GM23338 (cell line): ENCODE results near the gene SUGCT.

Experiments
- CREB1 ChIP-seq: fragments of 250-450 bp; sonication (Bioruptor Pico); IDR thresholded peaks from 2 replicates; pipeline ENCODE4 v1.5.0; 2020; ENCODE audit warnings: low read depth, mild to moderate bottlenecking, moderate library complexity
- EZH2 ChIP-seq: fragments of 200-600 bp; sonication (generic); IDR thresholded peaks from one replicate; pipeline ENCODE4 v1.8.0; 2017; ENCODE audit warnings: antibody characterized with exemption, mild to moderate bottlenecking, low read depth; ENCODE audit not compliant: unreplicated experiment
- EZH2phosphoT487 ChIP-seq: fragments of 200-600 bp; sonication (generic); IDR thresholded peaks from one replicate; pipeline ENCODE4 v1.8.1; 2018; ENCODE audit warnings: antibody characterized with exemption; ENCODE audit not compliant: unreplicated experiment
- JUNB ChIP-seq: IDR thresholded peaks from one replicate; pipeline ENCODE4 v1.6.1; 2016; ENCODE audit warnings: antibody characterized with exemption; ENCODE audit not compliant: unreplicated experiment
- NANOG ChIP-seq: IDR thresholded peaks from 2 replicates; pipeline ENCODE4 v1.6.1; 2016; ENCODE audit warnings: antibody characterized with exemption, borderline replicate concordance
- POLR2AphosphoS5 ChIP-seq: IDR thresholded peaks from 2 replicates; pipeline ENCODE4 v1.6.1; 2016; ENCODE audit warnings: antibody characterized with exemption, low read depth
- STAT1 ChIP-seq: IDR thresholded peaks from one replicate; pipeline ENCODE4 v1.6.1; 2016; ENCODE audit warnings: antibody characterized with exemption; ENCODE audit not compliant: unreplicated experiment
- TF ChIP-seq, protein P1 (sequence below), 2 experiments: fragments of 200-600 bp in 1 of 2; sonication (generic) in 1 of 2; conservative IDR thresholded peaks; 2 replicates each; pipeline versions ENCODE4 v1.5.1 to v1.6.1; 2016 to 2017; ENCODE audit warnings: antibody characterized with exemption in 2 of 2, low read depth in 2 of 2, mild to moderate bottlenecking in 2 of 2, moderate library complexity in 1 of 2
- TF ChIP-seq, protein P2 (sequence below): IDR thresholded peaks from one replicate; pipeline ENCODE4 v1.6.1; 2018; ENCODE audit warnings: antibody characterized with exemption; ENCODE audit not compliant: unreplicated experiment

DNA sequence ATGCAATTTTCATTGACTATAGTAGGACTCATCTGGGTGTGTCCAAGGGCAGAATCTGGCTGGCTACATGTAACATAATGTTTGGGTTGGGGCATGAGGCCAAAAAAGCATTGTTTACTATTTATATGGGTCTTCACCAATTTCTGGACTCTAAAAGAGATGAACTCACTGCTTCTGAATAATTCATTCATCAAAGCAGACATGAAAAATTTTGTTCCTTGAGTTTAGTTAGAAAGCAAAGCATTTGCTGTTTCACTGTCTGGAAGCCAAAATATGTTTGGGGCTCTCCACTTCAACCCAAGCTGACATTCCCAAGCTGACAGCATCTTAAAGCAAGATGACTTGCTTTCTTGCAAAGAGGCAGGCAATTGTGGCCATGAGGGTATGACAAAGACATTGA, 670.6 kb downstream of the SUGCT start:
- TF ChIP-seq EZH2: no peak
- TF ChIP-seq JUNB: no peak
- TF ChIP-seq POLR2AphosphoS5: no peak
- TF ChIP-seq, protein P1, sequence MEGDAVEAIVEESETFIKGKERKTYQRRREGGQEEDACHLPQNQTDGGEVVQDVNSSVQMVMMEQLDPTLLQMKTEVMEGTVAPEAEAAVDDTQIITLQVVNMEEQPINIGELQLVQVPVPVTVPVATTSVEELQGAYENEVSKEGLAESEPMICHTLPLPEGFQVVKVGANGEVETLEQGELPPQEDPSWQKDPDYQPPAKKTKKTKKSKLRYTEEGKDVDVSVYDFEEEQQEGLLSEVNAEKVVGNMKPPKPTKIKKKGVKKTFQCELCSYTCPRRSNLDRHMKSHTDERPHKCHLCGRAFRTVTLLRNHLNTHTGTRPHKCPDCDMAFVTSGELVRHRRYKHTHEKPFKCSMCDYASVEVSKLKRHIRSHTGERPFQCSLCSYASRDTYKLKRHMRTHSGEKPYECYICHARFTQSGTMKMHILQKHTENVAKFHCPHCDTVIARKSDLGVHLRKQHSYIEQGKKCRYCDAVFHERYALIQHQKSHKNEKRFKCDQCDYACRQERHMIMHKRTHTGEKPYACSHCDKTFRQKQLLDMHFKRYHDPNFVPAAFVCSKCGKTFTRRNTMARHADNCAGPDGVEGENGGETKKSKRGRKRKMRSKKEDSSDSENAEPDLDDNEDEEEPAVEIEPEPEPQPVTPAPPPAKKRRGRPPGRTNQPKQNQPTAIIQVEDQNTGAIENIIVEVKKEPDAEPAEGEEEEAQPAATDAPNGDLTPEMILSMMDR (conservative IDR thresholded peaks at IDR 0.05; ENCODE audit: low read depth in 2 of 2): no peak
- TF ChIP-seq, protein P2, sequence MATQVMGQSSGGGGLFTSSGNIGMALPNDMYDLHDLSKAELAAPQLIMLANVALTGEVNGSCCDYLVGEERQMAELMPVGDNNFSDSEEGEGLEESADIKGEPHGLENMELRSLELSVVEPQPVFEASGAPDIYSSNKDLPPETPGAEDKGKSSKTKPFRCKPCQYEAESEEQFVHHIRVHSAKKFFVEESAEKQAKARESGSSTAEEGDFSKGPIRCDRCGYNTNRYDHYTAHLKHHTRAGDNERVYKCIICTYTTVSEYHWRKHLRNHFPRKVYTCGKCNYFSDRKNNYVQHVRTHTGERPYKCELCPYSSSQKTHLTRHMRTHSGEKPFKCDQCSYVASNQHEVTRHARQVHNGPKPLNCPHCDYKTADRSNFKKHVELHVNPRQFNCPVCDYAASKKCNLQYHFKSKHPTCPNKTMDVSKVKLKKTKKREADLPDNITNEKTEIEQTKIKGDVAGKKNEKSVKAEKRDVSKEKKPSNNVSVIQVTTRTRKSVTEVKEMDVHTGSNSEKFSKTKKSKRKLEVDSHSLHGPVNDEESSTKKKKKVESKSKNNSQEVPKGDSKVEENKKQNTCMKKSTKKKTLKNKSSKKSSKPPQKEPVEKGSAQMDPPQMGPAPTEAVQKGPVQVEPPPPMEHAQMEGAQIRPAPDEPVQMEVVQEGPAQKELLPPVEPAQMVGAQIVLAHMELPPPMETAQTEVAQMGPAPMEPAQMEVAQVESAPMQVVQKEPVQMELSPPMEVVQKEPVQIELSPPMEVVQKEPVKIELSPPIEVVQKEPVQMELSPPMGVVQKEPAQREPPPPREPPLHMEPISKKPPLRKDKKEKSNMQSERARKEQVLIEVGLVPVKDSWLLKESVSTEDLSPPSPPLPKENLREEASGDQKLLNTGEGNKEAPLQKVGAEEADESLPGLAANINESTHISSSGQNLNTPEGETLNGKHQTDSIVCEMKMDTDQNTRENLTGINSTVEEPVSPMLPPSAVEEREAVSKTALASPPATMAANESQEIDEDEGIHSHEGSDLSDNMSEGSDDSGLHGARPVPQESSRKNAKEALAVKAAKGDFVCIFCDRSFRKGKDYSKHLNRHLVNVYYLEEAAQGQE: no peak
- TF ChIP-seq CREB1 (CRISPR knock-in tag): no peak
- TF ChIP-seq EZH2phosphoT487: no peak
- TF ChIP-seq STAT1: no peak
- no peak for TF ChIP-seq NANOG
